ENCODE measurements around the gene GPR142. TPM values are rescaled to one million over a fixed set of nuclear protein-coding genes. Genes with fewer than 3 reads are reported as not detected.

GPR142 gene
- total and polyA plus RNA-seq, 2 of the 13 experiments (the other 11 are each of a cell fraction or from before 2014, with no cell fraction given) = not detected

DNA sequence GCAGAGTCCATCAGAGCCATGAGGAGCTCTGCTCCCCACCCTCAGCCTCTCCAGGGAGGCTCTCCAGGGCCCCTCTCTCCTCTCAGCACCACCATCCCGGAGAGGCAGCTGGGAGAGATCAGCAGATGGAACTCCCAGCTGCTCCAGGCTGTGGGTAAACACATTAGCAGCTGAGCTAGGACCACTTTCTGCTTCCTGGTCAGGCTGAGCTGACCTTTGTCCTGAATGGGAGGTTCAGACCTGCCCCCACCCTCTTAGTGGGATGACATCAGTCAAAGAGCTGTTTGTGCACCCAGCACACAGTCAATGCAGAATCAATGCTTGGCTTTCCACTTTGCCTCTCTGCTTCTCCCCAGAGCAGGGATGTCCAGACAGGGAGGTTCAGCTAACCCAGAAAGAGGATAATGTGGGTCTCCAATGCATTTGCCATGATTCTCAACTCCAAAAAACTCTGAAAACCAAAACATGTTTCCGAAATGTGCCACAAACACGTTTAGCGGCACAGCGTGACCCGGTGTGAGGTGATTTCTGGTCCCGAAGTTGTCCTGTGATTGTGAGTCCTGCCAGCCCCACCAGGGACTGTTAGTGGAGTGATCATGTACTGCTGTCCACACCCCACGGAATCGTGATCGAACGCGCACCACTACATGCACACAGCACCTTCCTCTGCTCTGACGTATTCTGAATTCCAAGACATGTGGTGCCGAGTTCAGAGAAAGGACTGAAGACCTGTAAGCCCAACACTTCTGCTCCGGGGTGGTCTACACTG lies 6.7 kb downstream of the GPR142 start (continued):
- peak; percentile 77 for TF ChIP-seq HOXA5 (CRISPR knock-in tag; IDR thresholded peaks at IDR 0.05)
- TF ChIP-seq ZSCAN5A (CRISPR knock-in tag; IDR thresholded peaks at IDR 0.05; ENCODE audit: borderline replicate concordance) = 0 out of 2 replicates have a peak, but pooled peaks have one; percentile 15
- no peak for TF ChIP-seq DMTF1 (CRISPR knock-in tag; IDR thresholded peaks at IDR 0.05)
- no peak; the same call in 1 of the 2 replicates for TF ChIP-seq NFKB2 (CRISPR knock-in tag; IDR thresholded peaks at IDR 0.05; ENCODE audit: borderline replicate concordance)
- no peak for TF ChIP-seq FOXA1 (IDR thresholded peaks at IDR 0.05)
- peak; percentile 96 for TF ChIP-seq FOXA1 (CRISPR knock-in tag; IDR thresholded peaks at IDR 0.05)
- TF ChIP-seq, protein P1, sequence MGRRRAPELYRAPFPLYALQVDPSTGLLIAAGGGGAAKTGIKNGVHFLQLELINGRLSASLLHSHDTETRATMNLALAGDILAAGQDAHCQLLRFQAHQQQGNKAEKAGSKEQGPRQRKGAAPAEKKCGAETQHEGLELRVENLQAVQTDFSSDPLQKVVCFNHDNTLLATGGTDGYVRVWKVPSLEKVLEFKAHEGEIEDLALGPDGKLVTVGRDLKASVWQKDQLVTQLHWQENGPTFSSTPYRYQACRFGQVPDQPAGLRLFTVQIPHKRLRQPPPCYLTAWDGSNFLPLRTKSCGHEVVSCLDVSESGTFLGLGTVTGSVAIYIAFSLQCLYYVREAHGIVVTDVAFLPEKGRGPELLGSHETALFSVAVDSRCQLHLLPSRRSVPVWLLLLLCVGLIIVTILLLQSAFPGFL (CRISPR knock-in tag; IDR thresholded peaks at IDR 0.05) = no peak
- peak; percentile 93 for TF ChIP-seq ZNF414 (CRISPR knock-in tag; IDR thresholded peaks at IDR 0.05)
- TF ChIP-seq ZNF572 (CRISPR knock-in tag; IDR thresholded peaks at IDR 0.05) = no peak
- TF ChIP-seq ZNF710 (CRISPR knock-in tag; IDR thresholded peaks at IDR 0.05; ENCODE audit: borderline replicate concordance) = peak; percentile 90; the same call in 1 of the 2 replicates
- peak; percentile 65; the same call in 1 of the 2 replicates for TF ChIP-seq CREM (IDR thresholded peaks at IDR 0.05)
- TF ChIP-seq CREM (CRISPR knock-in tag; IDR thresholded peaks at IDR 0.05) = no peak
- TF ChIP-seq KLF13 (CRISPR knock-in tag; IDR thresholded peaks at IDR 0.05) = no peak
- no peak for TF ChIP-seq ZNF354B (CRISPR knock-in tag; IDR thresholded peaks at IDR 0.05)
- TF ChIP-seq FIP1L1 (IDR thresholded peaks at IDR 0.05; ENCODE audit: borderline replicate concordance, insufficient read depth, low read depth, low read length) = no peak
- no peak for TF ChIP-seq ZNF367 (CRISPR knock-in tag; IDR thresholded peaks at IDR 0.05; ENCODE audit: borderline replicate concordance)
- peak; percentile 88 for TF ChIP-seq REPIN1 (CRISPR knock-in tag; IDR thresholded peaks at IDR 0.05; ENCODE audit: borderline replicate concordance, low read depth)
- TF ChIP-seq ATF2 (CRISPR knock-in tag; IDR thresholded peaks at IDR 0.05) = peak; percentile 100

Data from HepG2 (cell line).